Body of pancreas (tissue), 4 donors: ENCODE data around the gene PSKH1. TPM values are rescaled to one million over a fixed set of nuclear protein-coding genes. Genes with fewer than 3 reads are reported as not detected.

Source experiments
- ATAC-seq: fragments of 150-250 bp; one replicate; pipeline ENCODE4 v1.9.1; 2016
- DNase-seq, 4 donors: peaks; one replicate each; pipeline ENCODE4 v3.0.0-alpha.2; 2019
- H3K27ac ChIP-seq, 4 donors: fragments of 200-600 bp; sonication (generic); 1 replicate in 3 of 4; 2 replicates in 1 of 4; pipeline versions ENCODE4 v1.5.1 to v1.6.1; 2016 to 2019; ENCODE audit warnings: mild to moderate bottlenecking in 1 of 4, mixed read lengths in 1 of 4, moderate library complexity in 1 of 4
- H3K27me3 ChIP-seq, 2 donors: fragments of 200-600 bp; sonication (generic); one replicate each; pipeline ENCODE4 v1.6.0; 2016; ENCODE audit warnings: mild to moderate bottlenecking in 1 of 2
- H3K36me3 ChIP-seq, 2 donors: fragments of 200-600 bp; sonication (generic); replicated peaks in 1 of 2; 2 replicates each; pipeline ENCODE4 v1.5.1; 2016; ENCODE audit warnings: low read depth in 2 of 2; ENCODE audit not compliant: insufficient read depth in 1 of 2
- H3K4me1 ChIP-seq: fragments of 200-600 bp; sonication (generic); one replicate; pipeline ENCODE4 v1.6.0; 2016
- H3K4me3 ChIP-seq, 2 donors: fragments of 200-600 bp; sonication (generic); 1 replicate in 1 of 2; 2 replicates in 1 of 2; pipeline ENCODE4 v1.5.1; 2016 to 2019
- H3K9me3 ChIP-seq, 3 donors: fragments of 200-600 bp; sonication (generic); 1 replicate in 2 of 3; 2 replicates in 1 of 3; pipeline ENCODE4 v1.5.1; 2016
- CTCF ChIP-seq, 7 experiments: fragments of 450-650 bp in 4 of 7; fragments of 200-600 bp in 3 of 7; sonication (generic) in 3 of 7; IDR thresholded peaks; one replicate each; pipeline ENCODE4 v1.5.1; 2016 to 2019; ENCODE audit warnings: antibody characterized with exemption in 7 of 7
- POLR2A ChIP-seq, 3 donors: fragments of 450-650 bp; IDR thresholded peaks; one replicate each; pipeline ENCODE4 v1.6.1; 2016; ENCODE audit warnings: antibody characterized with exemption in 3 of 3, mild to moderate bottlenecking in 2 of 3
- WGBS, 2 donors: methylation state at CpG; one replicate each; pipeline ENCODE4 v1.1.5; 2017; 5-methylcytosine and 5-hydroxymethylcytosine counted together
- intact Hi-C: fragments of 100-400 bp; cut with DNase I; formaldehyde crosslinking; loops from one replicate; pipeline ENCODE4 v1.15.1; 2023
- total RNA-seq, 2 donors: library from RNA; depleted of rRNA; stranded (reverse); fragments of >200 nt; gene quantifications; one replicate each; pipeline ENCODE4 v1.1.0, GENCODE V29; 2016

Gene PSKH1
- total RNA-seq, 2 donors from 2014 or later = 15.0 to 16.8 TPM

GRCh38 chr16:67963292-67963661 lies 70.2 kb downstream of the PSKH1 start:
- intact Hi-C loops = no loop called here
- ATAC-seq (no peak), DNase-seq (no peak)
- no peak overlapping the region for H3K4me3 ChIP-seq
- peak overlapping the region in 1 of 4 donors; percentile 37 for H3K27ac ChIP-seq
- H3K4me1 ChIP-seq = peaks cover 55% of the 10 kb centered on the region
- no peaks in the 10 kb centered on the region for H3K9me3 ChIP-seq
- no peaks in the 10 kb centered on the region for H3K27me3 ChIP-seq
- TF ChIP-seq CTCF (IDR thresholded peaks at IDR 0.05) = no peak
- TF ChIP-seq POLR2A (IDR thresholded peaks at IDR 0.05) = no peak
- H3K36me3 ChIP-seq = peaks cover 0 to 2% of the 10 kb centered on the region in 2 donors
- WGBS, 2 donors = 67 to 100% methylated on average over 1 to 2 of the region's 2 CpGs

DNA sequence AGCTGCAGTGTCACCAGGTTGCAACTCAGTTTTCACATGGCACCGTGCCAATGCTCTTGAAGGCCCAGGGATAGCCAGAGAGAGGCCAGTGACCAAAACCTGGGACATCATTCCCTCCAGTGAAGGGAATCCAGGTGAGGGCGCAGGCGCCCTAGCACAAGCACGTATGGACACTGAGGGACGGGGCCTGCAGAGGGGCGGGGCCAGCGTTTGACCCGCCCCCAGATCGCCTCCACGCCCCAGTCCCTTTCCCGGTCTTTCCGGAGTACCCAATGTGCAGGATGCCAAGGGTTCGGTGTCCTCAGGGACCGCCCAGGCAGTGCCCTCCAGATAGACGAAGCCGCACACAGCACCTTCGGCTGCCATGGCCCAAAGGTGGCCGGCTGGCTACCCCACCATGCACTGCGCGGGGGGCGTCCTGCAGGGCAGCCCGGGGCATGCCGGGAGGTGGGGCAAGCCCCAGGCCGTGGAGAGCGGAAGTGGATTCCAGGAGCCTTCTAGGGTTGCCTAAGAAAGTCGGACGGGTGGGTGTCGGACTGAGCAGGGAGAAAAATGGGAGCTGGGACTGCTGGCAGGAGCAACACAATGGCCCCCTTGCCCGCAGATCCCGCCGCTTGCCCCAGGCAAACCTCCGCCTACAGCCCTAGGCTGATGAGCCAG lies 70.7 kb downstream of the PSKH1 start:
- Histone ChIP-seq H3K9me3 (no peaks in the 10 kb centered on the region), H3K27ac (peak overlapping the region in 1 of 4 donors; percentile 37), H3K4me3 (no peak overlapping the region), H3K27me3 (no peaks in the 10 kb centered on the region), H3K36me3 (no peaks in the 10 kb centered on the region), H3K4me1 (peaks cover 55% of the 10 kb centered on the region)
- DNase-seq (peak in 3 of 4 donors; percentile 40 to 53 (median 52)), ATAC-seq (no peak)
- intact Hi-C loops = no loop called here
- TF ChIP-seq CTCF (IDR thresholded peaks at IDR 0.05) = no peak
- TF ChIP-seq POLR2A (IDR thresholded peaks at IDR 0.05) = no peak
- 78 to 87% methylated on average over 14 to 32 of the region's 32 CpGs for whole genome bisulfite sequencing, 2 donors

DNA sequence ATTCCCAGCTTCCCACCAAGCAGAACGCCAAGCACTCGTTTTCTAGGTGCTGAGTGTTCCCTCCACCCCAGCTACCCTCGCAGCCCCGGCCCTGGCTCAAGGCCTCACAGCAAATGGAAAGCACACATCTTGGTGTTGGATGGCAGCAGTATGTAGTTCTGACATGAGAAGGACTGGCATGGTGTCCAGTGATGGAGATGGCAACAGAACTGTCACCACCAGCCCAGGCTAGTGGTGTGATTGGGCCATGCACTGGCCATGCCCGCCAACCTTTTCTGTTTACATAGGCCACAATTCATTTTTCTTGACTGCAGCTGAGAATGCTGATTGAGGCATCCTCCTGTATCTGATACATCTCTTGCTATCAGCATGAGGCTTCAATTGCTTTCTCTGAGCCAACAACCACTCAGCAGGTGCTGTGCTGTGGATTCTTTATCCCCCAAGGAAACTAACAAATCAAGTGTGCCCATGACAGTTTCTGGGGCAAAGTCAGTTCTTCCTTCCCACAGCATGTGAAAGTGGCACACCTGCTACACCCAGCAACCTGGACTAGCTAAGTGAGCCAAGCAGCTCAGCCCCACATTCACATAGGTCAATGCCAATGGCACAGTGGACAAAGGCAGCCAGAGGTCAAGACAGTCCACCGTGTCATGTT lies 71.5 kb downstream of the PSKH1 start:
- Histone ChIP-seq H3K36me3 (no peaks in the 10 kb centered on the region), H3K27ac (no peak overlapping the region), H3K4me1 (peaks cover 55% of the 10 kb centered on the region), H3K27me3 (no peaks in the 10 kb centered on the region), H3K4me3 (no peak overlapping the region), H3K9me3 (no peaks in the 10 kb centered on the region)
- 75 to 78% methylated on average over 6 of the region's 6 CpGs for WGBS, 2 donors
- intact Hi-C loops = no loop called here
- ATAC-seq = no peak
- TF ChIP-seq CTCF (IDR thresholded peaks at IDR 0.05) (no peak), POLR2A (IDR thresholded peaks at IDR 0.05) (no peak)
- DNase-seq = no peak

GRCh38 chr16:67965668-67966548 lies 72.9 kb downstream of the PSKH1 start:
- ATAC-seq (no peak), DNase-seq (no peak)
- Histone ChIP-seq H3K27me3 (no peaks in the 10 kb centered on the region), H3K4me1 (peaks cover 55% of the 10 kb centered on the region), H3K36me3 (no peaks in the 10 kb centered on the region), H3K4me3 (no peak overlapping the region), H3K27ac (peak overlapping the region in 2 of 4 donors; percentile 1 to 89), H3K9me3 (no peaks in the 10 kb centered on the region)
- WGBS, 2 donors = 83 to 87% methylated on average over 7 to 11 of the region's 11 CpGs
- intact Hi-C loops = no loop called here
- TF ChIP-seq POLR2A (IDR thresholded peaks at IDR 0.05) = no peak
- TF ChIP-seq CTCF (IDR thresholded peaks at IDR 0.05) = no peak
